GM20431 (cell line): ENCODE results near the gene CLIP1.
"Not testable (repeated sequence)": the region's sequence is repeated elsewhere in the genome, so short reads cannot be mapped to it uniquely, and the experiment has no call there.

Source experiments
- in situ Hi-C: fragments of 300-500 bp; cut with MseI, MboI; formaldehyde crosslinking; loops from one replicate; pipeline ENCODE4 v1.15.0; 2020; ENCODE audit warnings: low sequenced_read_pairs; ENCODE audit not compliant: unreplicated experiment

Gene CLIP1

DNA sequence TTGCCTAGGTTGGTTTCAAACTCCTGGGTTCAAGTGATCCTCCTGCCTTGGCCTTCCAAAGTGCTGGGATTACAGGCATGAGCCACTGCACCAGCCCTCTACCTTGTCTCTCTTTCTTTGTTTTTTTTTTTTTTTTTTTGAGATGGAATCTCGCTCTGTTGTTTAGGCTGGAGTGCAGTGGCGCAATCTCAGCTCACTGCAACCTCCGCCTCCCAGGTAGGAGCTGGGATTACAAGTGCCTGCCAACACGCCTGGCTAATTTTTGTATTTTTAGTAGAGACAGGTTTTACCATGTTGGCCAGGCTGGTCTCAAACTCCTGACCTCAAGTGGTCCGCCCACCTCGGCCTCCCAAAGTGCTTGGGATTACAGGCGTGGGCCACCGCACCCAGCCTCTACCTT, 16.4 kb upstream of the CLIP1 start:
- in situ Hi-C loops: not testable (repeated sequence)

DNA sequence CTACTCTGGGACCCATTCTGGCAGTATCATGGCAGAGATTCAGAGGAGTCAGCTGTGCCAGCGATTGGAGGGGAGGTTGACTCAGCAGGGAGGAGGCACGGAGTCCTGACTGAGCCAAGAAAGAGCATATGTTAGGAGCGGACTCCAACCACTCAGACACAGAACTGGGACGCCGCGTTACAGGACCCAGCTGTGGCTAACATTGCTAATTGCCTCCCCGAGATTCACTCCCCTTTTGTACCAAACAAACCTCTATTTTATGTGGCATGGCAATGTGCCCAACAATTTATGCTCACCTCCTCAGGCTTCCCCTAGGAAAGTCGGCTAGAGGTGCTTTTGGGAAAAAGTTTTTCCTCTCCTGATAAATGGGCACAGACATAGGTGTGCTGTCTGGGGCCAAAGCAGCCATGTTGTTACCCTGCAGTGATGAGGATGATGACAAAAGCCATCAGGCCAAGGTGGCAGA, 15.2 kb upstream of the CLIP1 start:
- in situ Hi-C loops: no loop called here

DNA sequence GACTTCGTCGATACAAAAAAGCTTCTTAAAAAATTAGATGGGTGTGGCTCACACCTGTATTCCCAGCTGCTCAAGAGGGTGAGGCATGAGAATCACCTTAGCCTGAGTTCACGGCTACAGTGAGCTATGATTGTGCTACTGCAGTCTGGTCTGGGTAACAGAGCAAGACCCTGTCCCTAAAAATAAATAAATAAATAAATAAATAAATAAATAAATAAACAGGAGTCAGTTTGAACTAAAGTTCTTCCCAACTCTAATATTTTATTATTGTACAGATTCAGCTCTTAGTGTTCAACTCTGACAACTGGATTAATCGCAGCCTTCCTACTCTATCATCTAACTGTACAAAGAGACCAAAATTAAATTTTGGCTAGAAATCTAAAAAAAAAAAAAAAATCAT, 12.7 kb upstream of the CLIP1 start:
- in situ Hi-C loops: no loop called here

DNA sequence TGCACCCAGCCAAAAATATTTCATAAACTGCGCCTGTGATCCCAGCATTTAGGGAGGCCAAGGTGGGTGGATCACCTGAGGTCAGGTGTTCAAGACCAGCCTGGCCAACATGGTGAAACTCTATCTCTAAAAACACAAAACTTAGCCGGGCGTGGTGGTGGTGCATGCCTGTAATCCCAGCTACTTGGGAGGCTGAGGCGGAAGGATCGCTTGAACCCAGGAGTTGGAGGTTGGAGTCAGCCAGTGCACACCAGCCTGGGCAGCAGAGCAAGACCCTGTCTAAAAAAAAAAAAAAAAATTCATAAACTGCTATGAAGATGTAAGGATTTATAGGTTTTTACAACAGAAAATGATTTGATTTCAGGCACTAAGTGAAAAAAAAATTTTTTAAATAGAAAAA, 6.6 kb upstream of the CLIP1 start:
- in situ Hi-C loops: not testable (repeated sequence)

DNA sequence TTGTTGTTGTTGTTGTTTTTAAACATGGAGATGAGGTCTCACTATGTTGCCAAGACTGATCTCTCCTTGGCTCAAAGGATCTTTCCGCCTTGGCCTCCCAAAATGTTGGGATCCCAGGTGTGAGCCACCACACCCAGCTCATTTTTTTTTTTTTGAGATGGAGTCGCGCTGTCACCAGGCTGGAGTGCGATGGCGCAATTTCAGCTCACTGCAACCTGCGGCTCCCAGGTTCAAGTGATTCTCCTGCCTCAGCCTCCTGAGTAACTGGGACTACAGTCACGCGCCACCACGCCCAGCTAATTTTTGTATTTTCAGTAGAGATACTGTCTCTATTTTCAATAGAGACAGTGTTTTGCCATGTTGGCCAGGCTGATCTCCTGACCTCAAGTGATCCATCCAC, 4.9 kb upstream of the CLIP1 start:
- in situ Hi-C loops: no loop called here

DNA sequence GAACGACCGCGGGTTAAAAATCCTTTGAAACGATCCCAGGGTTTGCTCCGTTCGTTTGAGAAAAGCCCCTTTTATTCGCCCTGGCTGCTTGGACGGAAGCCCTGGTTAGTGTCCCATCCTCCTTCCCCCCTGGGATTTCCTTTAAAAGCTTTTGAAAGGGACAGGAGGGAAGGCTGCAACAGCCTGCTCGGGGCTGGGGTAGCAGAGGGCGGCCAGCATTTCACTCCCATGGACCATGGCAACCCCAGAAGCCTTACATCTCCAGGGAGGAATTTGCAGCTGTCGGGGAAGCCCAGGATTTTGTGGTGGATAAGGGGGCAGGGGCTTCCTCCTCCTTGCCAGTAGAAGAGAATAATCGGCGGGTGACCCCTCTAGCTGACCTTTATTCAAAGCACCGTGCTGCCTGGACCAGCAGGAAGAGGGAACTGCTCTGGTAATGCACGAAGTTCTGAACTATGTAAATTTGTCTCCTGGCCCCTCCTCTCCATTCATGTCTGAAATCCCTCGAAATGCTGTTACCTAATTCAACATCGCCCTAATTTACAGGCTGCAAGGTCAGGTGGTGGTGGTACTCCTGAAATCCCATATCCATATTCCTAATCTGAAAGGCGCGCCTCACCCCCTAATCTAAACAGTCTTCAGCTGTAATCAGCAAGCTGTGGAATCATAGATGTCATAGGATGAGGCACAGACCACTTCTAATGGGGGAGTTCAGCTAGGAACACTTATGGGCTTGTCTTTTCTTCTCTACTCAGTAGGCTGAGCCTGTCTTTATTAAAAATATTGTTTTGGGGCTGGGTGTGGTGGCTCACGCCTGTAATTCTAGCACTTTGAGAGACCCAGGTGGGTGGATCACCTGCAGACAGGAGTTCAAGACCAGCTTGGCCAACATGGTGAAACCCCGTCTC, 1.0 kb upstream of the CLIP1 start:
- in situ Hi-C loops: no loop called here

DNA sequence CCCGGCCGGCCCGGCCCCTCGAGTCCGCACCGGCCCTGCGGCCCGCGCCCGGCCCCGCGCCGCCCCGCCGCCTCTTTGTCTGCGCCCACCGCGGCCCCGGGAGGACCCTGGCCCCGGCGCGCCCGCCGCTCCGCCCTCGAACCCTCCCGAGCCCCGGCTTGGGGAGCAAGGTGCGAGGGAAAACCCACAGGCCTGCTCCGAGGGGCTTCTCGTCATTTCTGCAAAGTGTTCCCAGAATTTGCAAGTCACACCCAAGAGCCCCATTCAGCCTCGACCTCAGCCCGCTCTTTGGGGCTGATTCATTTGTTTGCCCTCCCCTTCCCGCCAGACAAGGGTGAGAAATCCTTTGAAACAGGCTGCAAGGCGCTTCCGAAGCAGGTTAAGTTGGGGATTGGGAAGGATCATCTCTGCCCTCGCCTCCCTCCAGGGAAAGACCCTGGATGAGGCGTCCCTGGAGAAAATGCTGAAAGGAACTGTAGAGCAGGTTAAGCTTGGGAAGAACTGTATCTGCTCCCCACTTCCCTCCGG, 325 bp upstream of the CLIP1 start:
- in situ Hi-C loops: no loop called here

DNA sequence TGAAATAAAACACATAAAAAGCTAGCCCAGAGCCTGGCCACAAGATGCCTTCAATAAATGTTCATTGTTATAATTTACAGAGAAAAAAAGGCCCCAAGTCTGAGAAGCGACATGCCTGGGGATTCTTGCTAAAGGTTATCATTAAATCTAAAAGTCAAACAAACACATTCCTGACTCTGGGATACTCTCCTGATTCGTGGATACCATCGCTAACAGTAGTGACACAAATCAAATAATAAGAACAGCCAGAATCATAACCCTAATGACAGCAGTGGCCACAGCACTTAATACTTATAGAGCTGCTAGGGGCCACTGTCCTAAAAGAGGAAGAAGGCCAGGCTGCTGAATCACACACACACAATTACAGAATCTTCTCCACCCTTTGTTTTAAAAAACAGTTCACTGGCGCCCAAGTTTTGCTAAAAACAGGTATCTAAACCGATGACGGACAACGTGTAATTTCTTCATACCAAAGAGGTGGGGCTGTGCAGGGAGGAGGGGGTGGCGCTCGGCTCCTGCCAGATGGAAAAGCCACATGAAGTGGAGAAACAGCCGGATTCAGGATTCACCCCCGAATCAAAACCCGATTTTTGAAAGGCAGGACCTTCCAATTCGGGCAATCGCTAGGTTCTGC, 1.2 kb downstream of the CLIP1 start:
- in situ Hi-C loops: no loop called here

DNA sequence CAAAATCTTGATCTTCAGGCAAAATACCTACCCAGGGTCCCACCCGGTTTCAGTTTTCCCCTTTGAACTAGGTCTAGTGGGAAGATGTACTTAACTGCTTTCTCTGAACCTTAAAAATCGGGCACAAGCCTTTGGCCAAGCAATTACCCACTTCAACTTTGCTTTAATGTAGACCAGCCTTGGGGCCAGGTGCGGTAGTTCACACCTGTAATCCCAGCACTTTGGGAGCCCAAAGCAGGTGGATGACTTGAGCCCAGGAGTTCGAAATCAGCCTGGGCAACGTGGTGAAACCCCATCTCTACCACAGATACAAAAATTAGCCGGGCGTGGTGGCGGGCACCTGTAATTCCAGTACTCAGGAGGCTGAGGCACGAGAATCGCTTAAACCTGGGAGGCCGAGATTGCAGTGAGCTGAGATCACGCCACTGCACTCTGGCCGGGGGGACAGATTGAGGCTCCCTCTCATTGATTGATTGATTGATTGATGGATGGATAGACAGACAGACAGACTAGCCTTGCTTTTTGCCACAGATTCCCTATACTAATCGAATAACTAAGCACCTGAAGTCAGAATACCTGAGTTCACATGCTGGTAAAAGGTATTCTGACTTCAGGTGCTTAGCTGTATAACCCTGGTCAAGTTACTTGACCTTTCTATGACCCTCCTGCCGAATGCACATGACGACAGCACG, 1.9 kb downstream of the CLIP1 start:
- in situ Hi-C loops: no loop called here

DNA sequence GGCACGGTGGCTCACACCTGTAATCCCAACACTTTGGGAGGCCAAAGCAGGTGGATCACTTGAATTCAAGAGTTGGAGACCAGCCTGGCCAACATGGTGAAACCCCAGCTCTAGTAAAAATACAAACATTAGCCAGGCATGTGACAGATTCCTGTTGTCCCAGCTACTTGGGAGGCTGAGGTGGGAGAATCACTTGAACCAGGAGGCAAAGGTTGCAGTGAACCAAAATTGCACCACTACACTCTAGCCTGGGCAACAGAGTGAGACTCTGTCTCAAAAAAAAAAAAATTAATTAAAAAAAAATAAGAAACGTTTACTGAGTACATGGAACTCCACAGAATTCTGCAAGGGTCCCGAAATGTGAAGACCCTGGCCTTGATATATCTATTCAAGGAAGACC, 3.4 kb downstream of the CLIP1 start:
- in situ Hi-C loops: not testable (repeated sequence)

DNA sequence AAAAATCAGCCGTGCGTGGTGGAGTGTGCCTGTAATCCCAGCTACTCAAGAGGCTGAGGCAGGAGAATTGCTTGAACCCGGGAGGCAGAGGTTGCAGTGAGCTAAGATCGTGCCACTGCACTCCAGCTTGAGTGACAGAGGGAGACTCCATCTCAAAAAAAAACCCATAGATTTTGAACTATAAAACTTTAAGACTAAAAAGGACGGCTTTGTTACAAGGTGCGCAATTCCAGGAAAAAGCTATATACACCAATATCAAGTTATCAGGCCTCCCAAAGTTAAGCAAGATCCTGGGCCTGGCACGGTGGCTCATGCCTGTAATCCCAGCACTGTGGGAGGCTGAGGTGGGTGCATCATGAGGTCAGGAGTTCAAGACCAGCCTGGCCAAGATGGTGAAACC, 6.8 kb downstream of the CLIP1 start:
- in situ Hi-C loops: not testable (repeated sequence)

DNA sequence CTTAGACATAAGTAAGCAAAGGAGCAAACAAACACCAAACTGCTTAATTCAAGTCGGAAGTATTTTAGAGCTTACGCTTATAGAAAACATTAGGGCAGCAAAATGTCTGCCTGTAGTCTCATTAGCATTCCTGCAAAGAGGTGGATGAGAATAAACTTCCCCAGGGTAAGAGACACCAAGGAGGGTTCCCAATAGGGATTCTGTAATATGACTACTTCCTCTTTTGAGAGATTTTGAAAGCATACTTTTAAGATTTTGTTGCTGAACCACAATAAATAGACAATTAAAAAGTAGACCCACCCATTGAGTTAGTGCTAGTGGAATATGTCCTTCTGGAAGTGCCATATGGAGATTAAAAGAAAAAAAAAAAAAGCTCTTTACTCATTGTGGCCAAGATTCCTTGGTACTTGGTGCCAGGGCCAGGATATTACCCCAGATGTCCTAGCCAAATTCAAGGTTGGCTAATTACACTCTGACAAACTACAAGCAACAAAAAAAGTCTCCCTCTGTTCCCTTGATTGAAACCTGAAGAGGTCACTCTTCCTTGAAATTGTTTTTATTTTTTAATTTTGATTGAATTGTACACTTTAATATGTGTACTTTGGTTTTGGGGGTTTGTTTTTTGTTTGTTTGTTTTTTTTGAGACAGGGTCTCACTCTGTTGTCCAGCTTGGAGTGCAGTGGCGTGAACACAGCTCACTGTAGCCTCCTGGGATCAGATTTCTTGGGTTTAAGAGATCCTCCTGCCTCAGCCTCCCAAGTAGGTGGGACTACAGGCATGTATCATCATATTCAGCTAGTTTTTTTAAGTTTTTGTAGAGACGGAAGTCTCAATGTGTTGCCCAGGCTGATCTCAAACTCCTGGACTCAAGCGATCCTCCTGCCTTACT, 8.7 kb downstream of the CLIP1 start:
- in situ Hi-C loops: no loop called here

DNA sequence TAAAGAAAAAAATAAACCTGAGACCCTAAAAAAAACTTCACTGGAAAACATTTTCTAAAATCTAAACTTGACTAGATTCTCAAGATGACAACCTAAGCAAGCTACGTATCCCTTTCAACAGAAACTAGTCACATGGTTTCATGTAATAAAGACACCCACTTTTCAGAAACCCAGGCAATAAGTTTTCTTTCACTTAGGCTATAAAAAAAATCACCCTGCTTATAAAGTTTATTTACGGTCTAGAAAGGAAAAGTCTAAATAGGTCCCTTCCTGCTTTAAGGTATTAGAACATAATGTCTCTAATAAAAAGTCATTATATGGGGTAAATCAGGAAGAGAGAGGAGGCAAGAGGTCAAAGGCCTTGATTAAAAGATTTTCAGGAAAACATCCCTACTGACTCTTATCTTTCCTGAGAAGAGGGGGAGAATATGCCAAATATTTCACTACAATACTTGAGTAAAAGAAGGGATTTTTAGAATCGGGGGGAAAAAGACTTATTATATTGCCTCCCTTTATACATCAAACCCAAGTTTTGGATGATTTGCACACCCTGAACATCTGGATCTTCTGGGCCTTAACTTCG, 9.5 kb downstream of the CLIP1 start:
- in situ Hi-C loops: no loop called here

DNA sequence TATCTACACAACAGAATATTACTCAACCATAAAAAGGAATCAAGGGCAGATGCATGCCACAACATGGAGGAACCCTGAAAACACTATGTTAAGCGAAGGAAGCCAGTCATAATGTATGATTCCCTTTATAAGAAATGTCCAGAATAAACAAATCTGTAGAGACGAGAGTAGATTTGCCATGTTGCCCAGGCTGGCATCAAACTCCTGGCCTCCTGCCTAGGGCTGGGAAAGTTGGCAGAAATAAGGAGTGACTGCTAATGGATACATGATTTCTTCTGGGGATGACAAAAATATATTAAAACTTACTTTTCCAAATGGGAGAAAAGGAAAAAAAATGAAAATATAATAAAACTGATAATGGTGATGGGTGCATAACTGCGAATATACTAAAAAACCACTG, 10.9 kb downstream of the CLIP1 start:
- in situ Hi-C loops: no loop called here

DNA sequence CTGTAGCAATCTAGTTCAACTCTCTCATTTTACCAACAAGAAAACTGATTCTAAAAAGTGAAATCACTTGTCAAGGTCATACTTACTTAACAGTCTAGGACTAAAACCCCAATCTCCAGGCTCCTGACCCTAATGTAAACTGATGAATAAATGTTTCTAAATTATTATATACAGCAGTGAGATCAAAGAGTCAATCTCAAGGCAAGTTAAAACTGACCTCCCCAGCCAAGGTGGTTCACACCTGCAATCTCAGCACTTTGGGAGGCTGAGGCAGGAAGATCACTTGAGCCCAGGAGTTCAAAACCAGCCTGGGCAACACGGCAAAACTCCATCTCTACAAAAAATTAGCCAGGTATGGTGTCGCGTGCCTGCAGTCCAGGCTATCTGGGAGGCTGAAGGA, 15.3 kb downstream of the CLIP1 start:
- in situ Hi-C loops: loop anchor here (10.0 kb wide), 1 partner anchor 68 kb away; no protein-coding TSS in a partner anchor

DNA sequence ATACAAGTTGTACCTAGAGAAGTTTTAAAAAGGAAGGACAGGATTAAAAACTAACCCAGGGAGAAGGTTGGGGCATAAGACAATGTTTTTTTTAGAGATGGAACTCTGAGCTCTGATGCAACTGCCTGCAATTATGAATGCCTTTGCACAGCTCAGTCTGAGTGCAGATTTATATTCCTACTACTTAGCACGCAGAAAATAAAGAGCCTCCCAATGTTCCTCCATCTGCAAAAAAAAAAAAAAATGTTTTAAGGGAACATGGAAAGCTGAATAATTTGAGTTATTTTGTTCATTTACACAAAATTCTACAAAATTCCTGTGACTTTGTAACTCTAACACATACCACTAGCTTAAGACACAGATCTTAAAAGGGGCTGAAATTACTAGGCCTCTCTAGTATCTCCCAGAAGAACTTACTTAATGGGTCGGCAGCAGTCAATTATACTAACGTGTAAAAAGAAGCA, 15.7 kb downstream of the CLIP1 start:
- in situ Hi-C loops: loop anchor here (10.0 kb wide), 1 partner anchor 68 kb away; no protein-coding TSS in a partner anchor

DNA sequence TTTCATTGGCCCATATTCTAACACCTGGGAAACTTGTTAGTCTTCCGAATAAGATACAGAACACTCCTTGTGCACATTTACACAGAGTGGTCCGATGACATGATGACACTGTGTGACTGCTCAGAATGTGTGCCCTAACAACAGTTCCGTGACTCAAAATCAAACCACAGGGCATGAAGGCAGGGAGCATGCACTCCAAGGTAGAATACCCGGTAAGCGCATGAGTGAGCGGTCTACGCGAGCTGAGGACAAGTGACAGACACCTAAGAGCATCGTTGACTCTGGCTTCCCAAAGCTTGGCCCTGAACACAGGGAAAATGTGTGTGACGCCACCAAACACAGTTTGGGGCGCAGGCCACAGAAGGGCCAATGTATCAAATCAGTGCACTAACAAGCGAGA, 18.6 kb downstream of the CLIP1 start:
- in situ Hi-C loops: loop anchor here (10.0 kb wide), 1 partner anchor 71 kb away; no protein-coding TSS in a partner anchor

DNA sequence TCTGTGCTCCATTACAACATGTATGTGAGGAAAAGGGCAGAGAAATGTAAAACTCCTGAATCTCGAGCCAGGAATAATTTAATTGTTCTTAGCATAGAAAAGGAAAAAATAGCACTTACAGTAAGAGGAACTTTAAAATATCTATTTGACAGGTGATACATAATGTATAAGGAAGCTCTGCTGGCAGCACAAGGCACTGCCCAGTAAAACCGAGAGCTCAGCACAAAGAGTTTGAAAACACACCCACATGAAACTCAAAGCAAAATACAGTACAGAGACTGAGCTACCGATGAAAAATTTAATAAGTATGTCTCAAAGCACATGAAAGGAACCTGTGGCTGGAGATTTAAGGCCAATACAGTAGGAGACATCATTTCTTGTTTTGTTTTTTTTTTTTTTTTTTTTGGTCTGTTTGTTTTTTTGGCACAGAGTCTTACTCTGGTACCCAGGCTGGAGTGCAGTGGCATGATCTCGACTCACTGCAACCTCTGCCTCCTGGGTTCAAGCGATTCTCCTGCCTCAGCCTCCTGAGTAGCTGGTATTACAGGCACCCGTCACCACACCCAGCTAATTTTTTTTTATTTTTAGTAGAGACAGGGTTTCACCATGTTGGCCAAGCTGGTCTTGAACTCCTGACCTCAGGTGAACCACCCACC, 19.2 kb downstream of the CLIP1 start:
- in situ Hi-C loops: loop anchor here (10.0 kb wide), 1 partner anchor 72 kb away; no protein-coding TSS in a partner anchor
